ENCODE data around the gene CTCFL. TPM values are rescaled to one million over a fixed set of nuclear protein-coding genes. Genes with fewer than 3 reads are reported as not detected.

The CTCFL gene
- total RNA-seq, 2 experiments from 2014 or later, result not detected

- peak overlapping the region; percentile 70 for H3K27ac Mint-ChIP-seq
- ATAC-seq (ENCODE audit: low read depth) (peak; percentile 57), DNase-seq (peak; percentile 44)
- no peaks in the 10 kb centered on the region for H3K36me3 Mint-ChIP-seq
- peaks cover 18% of the 10 kb centered on the region for H3K27me3 Mint-ChIP-seq
- POLR2A ChIA-PET, result interaction anchor here (0.8 to 1.7 kb wide), 4 partner anchors 17 to 58 kb away, joined by 3 to 7 read pairs (median 4); no protein-coding TSS in a partner anchor
- no peaks in the 10 kb centered on the region for H3K9me3 Mint-ChIP-seq
- peaks cover 31% of the 10 kb centered on the region for H3K4me1 Mint-ChIP-seq
- H3K4me3 Mint-ChIP-seq, result peak overlapping the region; percentile 50
These were observed 74.5 kb downstream of the CTCFL start for GRCh38 chr20:57450419-57450818.

GRCh38 chr20:57449398-57450354 lies 75.3 kb downstream of the CTCFL start:
- DNase-seq, result no peak
- H3K4me3 Mint-ChIP-seq, result no peak overlapping the region
- POLR2A ChIA-PET, result interaction anchor here (0.8 to 1.7 kb wide), 3 partner anchors 16 to 51 kb away, joined by 3 to 7 read pairs (median 5); no protein-coding TSS in a partner anchor
- H3K27me3 Mint-ChIP-seq, result peaks cover 19% of the 10 kb centered on the region
- peak overlapping the region; percentile 43 for H3K27ac Mint-ChIP-seq
- ATAC-seq (ENCODE audit: low read depth), result no peak
- H3K4me1 Mint-ChIP-seq, result peaks cover 31% of the 10 kb centered on the region
- H3K9me3 Mint-ChIP-seq, result no peaks in the 10 kb centered on the region
- H3K36me3 Mint-ChIP-seq, result no peaks in the 10 kb centered on the region

- no peaks in the 10 kb centered on the region for H3K9me3 Mint-ChIP-seq
- no peak overlapping the region for H3K4me3 Mint-ChIP-seq
- no peaks in the 10 kb centered on the region for H3K36me3 Mint-ChIP-seq
- POLR2A ChIA-PET, result no interaction called here
- DNase-seq (no peak), ATAC-seq (ENCODE audit: low read depth) (no peak)
- peaks cover 18% of the 10 kb centered on the region for H3K27me3 Mint-ChIP-seq
- H3K4me1 Mint-ChIP-seq, result peaks cover 31% of the 10 kb centered on the region
- H3K27ac Mint-ChIP-seq, result no peak overlapping the region
These were observed 76.1 kb downstream of the CTCFL start for GRCh38 chr20:57448764-57449354.

Other genes starting within 250 kb of the CTCFL start
- gene SPO11, start 195.3 kb downstream of the CTCFL start, total RNA-seq, result not detected
- gene RAE1, start 173.9 kb downstream of the CTCFL start, total RNA-seq, result 10 to 100 TPM; 31.8 to 34.4 TPM
- gene RBM38, start 133.7 kb downstream of the CTCFL start, total RNA-seq, result 10 to 100 TPM; 60.9 to 62.8 TPM
- gene PCK1, start 36.0 kb upstream of the CTCFL start, total RNA-seq, result not detected
- 10 to 100 TPM; 27.5 to 28.5 TPM for gene ZBP1, start 95.3 kb upstream of the CTCFL start, total RNA-seq
- gene PMEPA1, start 184.9 kb upstream of the CTCFL start, total RNA-seq, result 1 to 10 TPM; 4.9 to 5.0 TPM